GM19372 (cell line): ENCODE measurements around the gene DTNA.
"Not testable (repeated sequence)": the region's sequence is repeated elsewhere in the genome, so short reads cannot be mapped to it uniquely, and the experiment has no call there.

Source experiments
- ATAC-seq: cut with Tn5 transposase; IDR thresholded peaks from one replicate; pipeline ENCODE4 v1.9.1; 2021; ENCODE audit warnings: mild to moderate bottlenecking, low read depth, moderate library complexity; ENCODE audit not compliant: unreplicated experiment

Gene DTNA

DNA sequence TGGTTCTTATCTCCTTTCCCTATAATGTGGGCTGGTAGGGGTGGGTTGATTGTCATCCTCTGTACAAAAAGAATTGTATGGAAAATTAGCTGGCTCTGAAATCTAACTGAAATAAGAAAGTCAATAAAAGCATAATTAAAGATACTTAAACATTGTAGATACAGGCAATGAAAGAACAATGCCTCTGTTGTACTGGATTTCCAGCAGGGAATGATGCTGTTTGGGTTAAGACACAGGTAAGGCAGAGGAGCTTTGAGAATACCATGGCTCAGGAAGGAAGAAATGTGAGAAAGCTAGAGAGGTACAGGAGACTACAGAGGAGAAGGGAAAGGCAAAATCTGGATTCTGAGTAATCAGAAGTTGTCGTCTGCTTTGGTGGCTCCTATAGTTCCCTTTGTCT, 10.1 kb downstream of the DTNA start:
- ATAC-seq: no peak

DNA sequence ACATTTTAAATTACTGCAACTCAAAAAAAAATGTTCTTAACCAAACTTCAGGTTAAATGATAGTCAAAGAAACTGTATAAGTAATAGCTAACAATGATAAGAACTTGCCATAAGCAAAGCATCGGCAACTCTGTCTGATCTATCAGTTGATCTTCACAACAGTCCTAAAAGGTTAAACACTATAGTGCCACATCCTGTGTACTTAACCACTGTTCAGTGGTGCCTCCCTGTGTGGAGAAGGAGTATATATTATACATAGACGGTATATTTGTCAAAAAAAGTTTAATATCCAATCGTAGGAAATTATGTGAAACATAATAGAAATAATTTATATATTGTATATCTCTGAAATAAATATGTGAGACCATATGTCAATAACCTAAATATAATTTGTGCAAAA, 13.0 kb downstream of the DTNA start:
- no peak for ATAC-seq

DNA sequence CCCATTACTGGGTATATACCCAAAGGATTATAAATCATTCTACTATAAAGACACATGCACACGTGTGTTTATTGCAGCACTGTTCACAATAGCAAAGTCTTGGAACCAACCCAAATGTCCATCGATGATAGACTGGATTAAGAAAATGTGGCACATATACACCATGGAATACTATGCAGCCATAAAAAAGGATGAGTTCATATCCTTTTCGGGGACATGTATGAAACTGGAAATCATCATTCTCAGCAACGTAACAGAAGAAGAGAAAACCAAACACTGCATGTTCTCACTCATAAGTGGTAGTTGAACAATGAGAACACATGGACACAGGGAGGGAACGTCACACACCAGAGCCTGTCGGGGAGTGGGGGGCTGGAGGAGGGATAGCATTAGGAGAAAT, 15.6 kb downstream of the DTNA start:
- not testable (repeated sequence) for ATAC-seq

DNA sequence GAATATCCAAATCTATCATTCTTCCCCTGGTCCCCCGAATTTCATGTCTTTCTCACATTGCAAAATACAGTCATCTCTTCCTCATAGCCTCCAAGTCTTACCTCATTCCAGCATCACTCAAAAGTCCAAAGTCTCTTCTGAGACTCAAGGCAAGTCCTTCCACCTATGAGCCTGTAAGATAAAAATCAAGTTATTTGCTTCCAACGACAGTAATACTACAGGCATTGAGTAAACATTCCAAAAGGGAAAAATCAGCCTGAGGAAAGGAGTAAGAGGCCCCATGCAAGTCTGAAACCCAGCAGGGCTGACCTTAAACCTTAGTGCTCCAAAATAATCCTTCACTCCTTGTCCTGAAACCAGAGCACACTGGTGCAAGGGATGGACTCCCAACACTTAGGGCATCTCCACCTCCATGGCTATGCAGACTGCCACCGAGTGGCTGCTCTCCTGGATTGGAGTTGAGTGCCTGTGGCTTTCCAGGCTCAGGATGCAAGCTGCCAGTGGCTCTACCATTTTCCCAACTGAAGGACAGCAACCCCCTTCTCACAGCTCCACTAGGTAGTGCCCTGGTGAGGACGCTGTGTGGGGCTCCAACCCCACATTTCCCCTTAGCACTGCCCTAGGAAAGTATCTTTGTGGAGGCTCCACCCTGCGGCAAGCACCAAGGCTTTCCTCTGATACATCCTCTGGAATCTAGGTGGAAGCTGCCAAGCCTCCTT, 16.3 kb downstream of the DTNA start:
- ATAC-seq: no peak

DNA sequence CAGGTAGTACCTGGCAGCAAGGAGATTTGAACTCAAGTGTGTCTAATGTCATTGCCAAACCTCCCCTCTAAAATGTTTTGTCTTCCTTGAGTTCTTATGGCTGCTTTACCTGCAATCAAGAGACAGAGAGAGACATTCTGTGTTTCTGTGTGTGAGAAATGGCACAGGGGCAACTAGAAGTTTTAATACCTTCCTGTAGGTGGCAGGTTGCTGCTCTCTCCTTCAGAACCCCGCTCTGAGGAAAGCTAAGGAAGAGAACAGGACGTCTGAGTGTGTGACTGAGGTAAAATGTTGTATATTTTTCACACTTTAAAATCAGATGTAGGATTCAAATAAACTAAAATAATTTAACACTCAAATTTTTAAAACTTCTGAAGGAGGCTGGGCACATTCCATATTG, 19.2 kb downstream of the DTNA start:
- ATAC-seq: peak; percentile 61

DNA sequence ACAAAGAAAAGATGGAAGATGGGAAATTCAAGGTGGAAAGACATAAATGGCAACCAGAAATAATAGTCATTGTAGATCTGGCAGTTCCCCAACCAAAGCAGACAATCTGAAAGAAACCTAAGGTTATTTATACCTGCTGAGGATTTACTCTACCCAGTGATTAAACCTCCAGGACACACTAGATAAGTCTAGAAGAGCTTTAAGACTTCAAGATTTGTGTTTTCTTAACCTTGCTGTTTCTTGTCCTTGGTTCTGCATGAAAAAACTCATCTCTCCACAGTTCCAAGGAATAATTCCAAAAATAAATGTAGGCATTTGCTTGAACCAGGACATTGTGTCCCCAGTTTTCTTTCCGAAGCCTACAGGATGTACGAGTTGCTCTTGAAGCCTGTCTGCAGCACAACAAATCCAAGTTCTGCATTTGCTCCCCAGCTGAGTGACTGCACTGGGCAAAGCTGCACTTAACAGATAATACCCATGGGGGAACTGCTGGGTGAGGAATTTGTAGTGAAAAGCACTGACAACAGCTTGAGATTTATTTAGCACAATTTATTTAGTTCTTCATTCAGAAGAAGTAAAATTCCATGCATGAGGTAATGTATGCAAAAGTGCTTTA, 19.8 kb downstream of the DTNA start:
- no peak for ATAC-seq

DNA sequence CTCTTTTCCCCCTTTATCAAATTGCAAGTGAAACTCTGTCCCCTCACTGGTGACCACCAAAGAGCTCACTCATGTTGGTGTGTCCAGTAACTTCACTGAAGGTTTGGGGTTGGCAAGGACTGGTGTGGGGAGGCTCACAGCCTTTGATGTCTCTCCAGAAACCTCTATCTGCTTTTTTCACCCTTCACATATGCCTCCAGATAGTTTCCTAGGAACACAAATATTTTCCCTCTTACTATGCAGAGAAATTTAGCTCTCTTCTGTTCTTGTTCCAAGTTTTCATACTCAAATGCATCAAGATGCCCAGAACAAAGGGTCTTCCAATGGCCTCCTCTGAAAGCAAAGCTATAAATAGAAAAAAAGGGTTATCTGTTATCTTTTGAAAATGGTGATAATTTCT, 20.7 kb downstream of the DTNA start:
- no peak for ATAC-seq

DNA sequence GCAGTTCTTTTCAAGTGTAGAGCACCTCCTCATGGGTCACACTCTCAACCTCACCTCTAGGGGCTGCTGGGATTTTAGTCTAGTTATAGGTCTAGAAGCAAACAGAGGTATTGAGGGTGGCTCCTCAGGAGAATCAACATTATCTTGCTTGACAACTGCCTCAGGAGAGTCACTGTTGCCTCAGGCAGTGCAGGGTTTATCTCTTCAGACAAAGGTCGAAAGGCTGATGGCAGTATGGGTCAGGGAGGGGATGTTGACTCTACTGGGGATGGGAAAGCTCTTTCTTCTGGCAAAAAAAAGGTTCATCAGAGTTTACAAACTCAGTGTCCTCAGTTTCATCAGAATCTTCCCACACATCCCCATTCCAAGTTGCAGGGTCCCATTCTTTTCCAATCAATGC, 24.0 kb downstream of the DTNA start:
- ATAC-seq: no peak

DNA sequence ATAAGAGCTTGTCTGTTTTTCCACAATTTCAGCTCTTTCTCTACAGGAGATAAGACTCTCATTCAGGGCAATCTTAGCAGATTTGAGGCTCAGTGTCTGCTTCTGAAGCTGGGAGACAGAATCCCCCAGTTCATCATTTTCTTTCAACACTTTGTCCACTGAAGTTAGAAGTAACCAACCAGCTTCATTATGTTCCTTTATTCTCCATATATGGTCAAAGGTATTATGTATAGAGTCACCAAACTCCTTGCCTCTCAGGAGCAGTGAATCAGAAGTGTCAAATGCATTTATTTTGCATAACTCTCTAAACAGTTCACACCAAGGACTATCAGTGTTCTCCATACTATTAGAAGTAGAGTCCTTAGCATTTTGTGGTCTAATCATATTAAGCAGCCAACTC, 24.4 kb downstream of the DTNA start:
- not testable (repeated sequence) for ATAC-seq

DNA sequence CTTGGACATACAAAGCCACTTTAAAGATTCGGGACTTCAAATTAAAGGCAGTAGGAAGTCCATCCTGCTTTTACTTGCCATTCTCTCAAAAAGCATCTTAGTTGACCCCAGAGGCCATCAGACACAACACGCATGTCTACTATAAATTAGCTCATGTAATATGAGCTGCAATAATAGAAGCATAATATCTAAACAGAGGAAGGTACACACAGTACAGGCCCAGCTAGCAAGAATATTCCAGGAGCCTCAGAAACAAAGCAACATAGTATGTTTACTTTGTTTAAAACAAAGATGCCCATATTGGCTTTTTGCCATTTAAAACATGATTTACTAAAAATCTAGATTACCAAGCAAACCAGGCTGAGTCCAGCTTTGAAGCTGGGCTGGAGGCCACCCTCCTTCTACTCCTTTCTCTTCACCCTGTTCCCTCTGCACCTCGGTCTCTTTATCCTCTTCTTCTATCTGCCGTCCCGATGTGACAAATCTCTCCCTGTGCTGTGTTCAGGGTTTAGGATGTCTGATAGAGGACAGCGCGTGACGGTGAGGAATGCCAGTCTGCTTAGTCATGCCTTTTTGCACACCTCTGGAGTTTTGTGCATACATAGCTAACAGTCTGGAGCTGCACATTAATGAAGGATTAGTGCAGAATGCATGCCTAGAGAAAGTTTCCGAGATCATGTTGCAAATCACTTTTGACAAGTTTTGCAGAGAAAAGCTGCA, 28.2 kb downstream of the DTNA start:
- no peak for ATAC-seq

DNA sequence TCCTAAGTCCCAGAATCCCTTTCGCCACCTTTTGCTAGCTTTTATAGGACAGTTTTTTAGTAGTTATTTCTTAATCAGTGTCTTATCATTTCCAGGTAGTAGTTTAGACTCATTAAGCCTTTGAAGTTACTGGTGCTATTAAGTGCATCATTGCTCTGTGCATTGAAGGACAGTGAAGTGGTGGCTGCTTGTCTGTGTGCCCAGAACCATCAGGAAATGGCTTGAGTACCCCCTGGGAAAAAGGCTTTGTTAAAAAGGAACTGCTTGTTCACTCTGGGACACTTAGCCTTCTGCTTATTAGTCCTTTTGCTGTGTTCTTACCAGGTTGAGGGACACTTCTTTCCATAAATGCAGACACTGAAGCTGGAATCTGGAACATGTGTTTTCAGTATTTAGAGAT, 30.0 kb downstream of the DTNA start:
- ATAC-seq: no peak

DNA sequence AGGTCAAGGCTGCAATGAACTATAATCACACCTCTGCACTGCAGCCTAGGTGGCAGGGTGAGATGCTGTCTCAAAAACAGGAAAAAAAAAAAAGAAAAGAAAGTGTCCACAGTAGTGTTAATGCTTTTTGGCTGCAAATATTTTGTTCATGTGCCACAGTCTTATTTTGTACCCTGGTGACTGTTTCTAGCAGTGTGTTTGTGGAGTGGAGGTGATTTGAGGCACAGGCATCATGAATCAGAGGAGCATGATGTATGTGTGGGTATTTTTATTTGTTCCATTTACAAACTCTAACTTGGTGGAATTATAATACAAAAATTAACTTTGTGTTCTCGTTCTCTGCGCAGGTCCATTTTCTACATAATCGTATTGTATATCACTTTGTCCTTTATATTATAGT, 30.6 kb downstream of the DTNA start:
- ATAC-seq: no peak

DNA sequence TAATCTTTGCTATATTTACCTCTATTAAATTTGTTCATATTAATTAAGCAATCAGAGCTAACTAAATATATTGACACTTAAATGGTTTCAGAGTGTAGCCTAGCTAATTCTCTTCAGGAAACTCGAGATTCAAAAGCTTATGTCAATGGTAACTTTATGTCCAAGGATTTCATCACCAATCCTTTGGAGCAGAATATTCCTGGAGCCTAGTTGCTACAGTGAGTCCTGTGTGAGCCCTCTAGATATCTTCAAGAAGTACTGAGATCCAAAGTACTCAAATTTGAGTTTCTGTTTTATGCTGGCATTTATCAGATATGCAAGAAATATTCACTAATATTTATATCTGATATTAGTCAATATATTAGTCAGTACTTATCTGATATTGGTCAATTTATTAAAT, 31.3 kb downstream of the DTNA start:
- no peak for ATAC-seq

DNA sequence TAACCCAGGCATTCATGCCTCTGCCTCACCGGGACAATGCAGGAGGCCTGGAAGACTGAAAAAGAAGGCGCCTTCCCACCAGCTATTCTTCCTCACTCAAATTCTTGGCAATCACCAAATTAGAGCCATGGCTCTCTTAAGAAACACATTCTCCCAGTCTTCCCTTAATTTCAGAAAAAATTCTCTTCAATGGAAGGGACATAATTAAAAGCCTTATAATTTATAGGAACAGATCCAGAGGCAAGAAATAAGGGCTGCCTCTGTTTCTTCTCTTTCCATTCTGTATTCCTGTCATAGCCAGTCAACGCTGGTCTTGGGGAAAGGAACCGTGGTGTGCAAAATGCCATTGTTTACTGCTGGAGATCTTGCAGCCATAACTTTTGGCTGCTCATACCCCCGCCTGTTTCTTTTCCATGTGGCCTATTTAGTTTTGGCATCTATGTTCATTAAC, 32.8 kb downstream of the DTNA start:
- no peak for ATAC-seq

DNA sequence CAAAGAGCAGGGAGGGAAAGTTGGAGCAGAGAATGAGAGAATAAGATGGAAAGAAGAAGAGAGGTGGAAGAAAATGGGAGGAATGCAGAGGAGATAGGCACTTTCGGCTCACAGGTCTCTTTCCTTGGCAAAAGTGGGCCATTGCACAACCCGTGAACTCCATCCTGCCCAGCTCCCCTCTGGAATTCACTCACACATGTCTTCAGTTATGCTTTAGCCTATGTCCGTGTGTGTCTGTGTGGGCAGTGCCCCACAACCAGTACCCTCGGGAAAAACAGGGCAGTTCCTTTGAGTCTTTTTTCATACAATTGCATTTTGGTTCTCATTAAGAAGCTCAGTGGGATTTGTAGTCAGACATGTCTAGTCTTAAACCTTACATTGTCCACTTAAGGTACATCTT, 34.5 kb downstream of the DTNA start:
- no peak for ATAC-seq

DNA sequence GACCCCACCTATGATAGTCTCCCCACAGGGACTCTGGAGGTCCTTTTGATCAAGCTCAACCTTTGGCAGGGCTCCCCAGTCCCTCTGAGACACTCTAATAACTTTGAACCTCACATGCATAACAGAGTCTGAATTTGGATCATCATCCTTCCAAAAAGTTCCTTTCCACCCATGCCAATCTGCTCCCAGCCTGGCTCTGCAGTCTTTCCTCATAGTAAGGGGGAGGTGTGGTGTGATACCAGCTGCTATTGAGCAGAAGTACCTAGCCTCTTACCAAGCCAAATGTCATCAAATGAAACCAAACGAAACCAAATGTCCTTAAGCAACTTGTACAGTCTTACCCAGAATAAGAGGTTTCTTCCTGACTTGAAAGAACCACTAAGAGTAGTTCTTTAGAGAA, 36.5 kb downstream of the DTNA start:
- ATAC-seq: no peak

DNA sequence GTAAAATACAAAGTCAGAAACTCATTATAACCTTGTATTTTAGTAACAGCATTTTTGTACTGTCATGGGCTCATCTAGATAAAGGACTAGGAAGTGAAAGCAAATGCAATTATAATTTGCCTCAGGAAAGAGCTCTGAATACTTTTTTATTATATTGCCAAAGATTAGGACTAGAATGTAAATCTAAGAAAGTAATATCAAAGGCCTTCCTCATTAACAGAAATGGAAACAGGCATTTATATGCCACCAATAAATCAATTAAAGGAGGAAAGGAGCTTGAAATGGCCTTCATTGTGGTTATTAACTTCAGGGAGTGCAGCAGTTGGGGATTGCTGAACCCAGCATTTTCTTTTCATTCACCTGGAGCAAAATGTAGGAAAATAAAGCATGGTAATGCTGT, 39.6 kb downstream of the DTNA start:
- ATAC-seq: no peak

DNA sequence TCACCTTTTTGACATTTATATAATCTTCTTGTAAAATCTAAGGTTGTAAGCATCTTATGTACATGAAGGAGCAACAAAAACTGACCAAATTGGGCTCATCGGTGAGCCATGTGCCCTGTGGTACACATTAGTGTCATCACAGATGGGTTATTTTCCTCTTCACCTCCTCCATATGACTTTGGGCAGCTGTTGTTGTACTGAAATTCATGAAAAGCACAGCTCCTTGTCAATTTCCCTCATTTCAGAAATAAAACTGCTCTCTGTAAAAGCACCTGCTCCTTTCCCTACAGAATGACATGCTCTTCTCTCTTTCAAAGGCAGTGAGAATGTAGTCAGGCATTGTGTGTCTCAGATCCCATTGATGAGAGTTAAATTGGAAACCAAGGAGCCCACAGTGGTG, 42.0 kb downstream of the DTNA start:
- ATAC-seq: no peak

DNA sequence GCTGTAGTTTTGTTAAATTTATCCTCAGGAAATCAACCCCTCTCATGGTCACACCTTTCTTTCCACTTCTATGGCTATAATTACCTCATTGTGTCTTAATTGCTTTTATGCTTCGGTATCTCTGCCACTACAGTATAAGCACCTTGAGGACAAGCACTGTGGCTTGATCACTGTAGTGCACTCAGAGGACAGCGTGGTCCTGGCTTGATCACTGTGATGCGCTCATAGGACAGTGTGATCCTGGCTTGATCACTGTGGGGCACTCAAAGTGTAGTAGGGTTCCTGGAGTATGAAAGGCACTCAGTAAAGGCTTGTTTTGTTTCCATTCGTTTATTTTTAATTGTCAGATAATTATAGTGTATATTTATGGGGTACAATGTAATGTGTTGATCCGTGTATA, 44.2 kb downstream of the DTNA start:
- ATAC-seq: no peak

DNA sequence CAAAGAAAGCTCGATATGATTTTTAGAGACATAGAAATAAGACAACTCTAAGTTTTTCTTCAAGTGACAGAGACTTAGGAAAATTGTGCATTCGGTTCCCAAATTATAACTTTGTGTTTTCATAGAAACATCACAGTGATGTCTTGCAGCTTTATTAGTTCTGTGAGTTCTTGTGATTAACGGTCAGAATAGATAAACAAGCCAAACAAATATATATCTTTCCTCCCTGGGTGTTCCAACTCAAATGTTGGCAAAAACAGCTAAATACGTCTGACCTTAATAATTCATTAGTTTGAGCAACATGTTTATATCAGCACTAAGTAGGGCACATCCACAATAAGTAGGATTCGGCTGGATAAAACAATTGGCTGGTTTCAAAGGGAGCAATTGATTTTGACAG, 47.6 kb downstream of the DTNA start:
- ATAC-seq: no peak

DNA sequence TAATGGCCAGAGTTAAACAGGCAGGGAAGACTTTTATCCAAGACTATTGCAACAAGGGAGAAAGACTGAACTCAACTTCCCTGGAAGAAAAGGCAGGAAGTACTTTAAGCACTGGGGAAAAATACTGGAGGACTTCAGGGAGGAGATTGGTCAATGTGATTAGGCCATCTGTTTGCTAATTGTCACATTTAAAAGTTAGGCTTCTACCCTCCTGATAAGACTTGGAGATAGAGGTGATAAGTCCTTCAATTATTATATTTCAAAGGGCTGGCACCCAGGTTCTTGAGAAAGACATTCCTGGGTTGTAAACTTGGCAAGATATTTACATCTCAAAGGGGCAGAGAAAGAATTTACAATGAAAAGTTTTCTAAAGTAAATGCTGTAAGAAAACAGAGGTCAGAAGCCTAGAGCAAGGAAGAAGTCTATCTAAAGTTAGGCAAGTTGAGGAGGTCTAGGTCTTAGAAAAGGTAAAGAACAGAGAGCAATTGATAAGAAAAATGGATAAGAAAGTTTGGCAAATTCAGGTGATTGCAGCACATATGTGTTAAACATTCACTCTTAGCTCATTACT, 48.4 kb downstream of the DTNA start:
- ATAC-seq: no peak

DNA sequence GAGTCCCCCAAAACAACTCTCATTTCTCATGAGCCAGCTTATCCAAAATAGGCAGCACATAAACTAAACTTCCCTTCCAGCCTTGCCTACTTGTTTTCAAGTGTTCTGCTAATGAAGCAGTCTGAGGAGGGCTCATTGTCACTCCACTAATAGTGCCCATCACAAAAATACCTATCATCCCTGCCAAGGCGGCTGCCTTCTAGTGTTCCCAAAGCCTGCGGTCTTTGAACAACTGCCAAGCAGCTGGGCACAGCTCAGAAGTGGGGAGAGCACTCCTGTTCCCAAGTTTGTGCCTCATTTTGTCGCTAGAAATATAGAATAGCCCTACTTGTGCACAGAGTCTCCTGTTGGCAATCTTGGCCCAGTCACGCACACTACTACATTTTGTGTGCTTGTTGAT, 50.3 kb downstream of the DTNA start:
- no peak for ATAC-seq
